ENCODE measurements around the gene GPR62.

Gene GPR62

GRCh38 chr3:51974277-51974962, 19.2 kb downstream of the GPR62 start:
- H3K4me3 ChIP-seq (ENCODE audit: low read depth, low read length) = peak overlapping the region; percentile 74
- in situ Hi-C loops (cut with HindIII; ENCODE audit: low sequenced_read_pairs) = no loop called here
- no peak for TF ChIP-seq CTCF (IDR thresholded peaks at IDR 0.05; ENCODE audit: low read depth, low read length, missing control alignments)
- DNase-seq (ENCODE audit: low read depth) = no peak

- in situ Hi-C loops (cut with HindIII; ENCODE audit: low sequenced_read_pairs) = no loop called here
- no peak for TF ChIP-seq CTCF (IDR thresholded peaks at IDR 0.05; ENCODE audit: low read depth, low read length, missing control alignments)
- no peak for DNase-seq (ENCODE audit: low read depth)
- peak within 1 kb of the TSS; percentile 74 for H3K4me3 ChIP-seq (ENCODE audit: low read depth, low read length)
Measured at GRCh38 chr3:51974963-51975851, 20.0 kb downstream of the GPR62 start, which contains the start of gene ABHD14A. Gene ABHD14A (plus strand): TSS chr3:51975064. CDS start chr3:51975136, 72 bp downstream.

GRCh38 chr3:51975852-51976549, 20.8 kb downstream of the GPR62 start:
- DNase-seq (ENCODE audit: low read depth) = peak; percentile 73
- peak overlapping the region; percentile 56 for H3K4me3 ChIP-seq (ENCODE audit: low read depth, low read length)
- in situ Hi-C loops (cut with HindIII; ENCODE audit: low sequenced_read_pairs) = no loop called here
- TF ChIP-seq CTCF (IDR thresholded peaks at IDR 0.05; ENCODE audit: low read depth, low read length, missing control alignments) = peak; percentile 23

GRCh38 chr3:51977446-51978142, 22.4 kb downstream of the GPR62 start:
- DNase-seq (ENCODE audit: low read depth) = no peak
- in situ Hi-C loops (cut with HindIII; ENCODE audit: low sequenced_read_pairs) = no loop called here

GRCh38 chr3:51978143-51978502, 22.9 kb downstream of the GPR62 start:
- no peak overlapping the region for H3K4me3 ChIP-seq (ENCODE audit: low read depth, low read length)
- DNase-seq (ENCODE audit: low read depth) = no peak
- in situ Hi-C loops (cut with HindIII; ENCODE audit: low sequenced_read_pairs) = no loop called here
- no peak for TF ChIP-seq CTCF (IDR thresholded peaks at IDR 0.05; ENCODE audit: low read depth, low read length, missing control alignments)

More at GRCh38 chr3:51977446-51978142, 22.4 kb downstream of the GPR62 start:
- H3K4me3 ChIP-seq (ENCODE audit: low read depth, low read length) = no peak overlapping the region
- TF ChIP-seq CTCF (IDR thresholded peaks at IDR 0.05; ENCODE audit: low read depth, low read length, missing control alignments) = no peak

GRCh38 chr3:51980253-51980652, 25.1 kb downstream of the GPR62 start:
- H3K4me3 ChIP-seq (ENCODE audit: low read depth, low read length) = no peak overlapping the region
- DNase-seq (ENCODE audit: low read depth) = no peak
- in situ Hi-C loops (cut with HindIII; ENCODE audit: low sequenced_read_pairs) = no loop called here
- no peak for TF ChIP-seq CTCF (IDR thresholded peaks at IDR 0.05; ENCODE audit: low read depth, low read length, missing control alignments)
